Effector CD4-positive, alpha-beta T cell (primary cell): ENCODE data around the gene CHSY3.

Experiments used
- DNase-seq: peaks from one replicate; pipeline ENCODE4 v3.0.0-alpha.2; 2020

CHSY3 gene

DNA sequence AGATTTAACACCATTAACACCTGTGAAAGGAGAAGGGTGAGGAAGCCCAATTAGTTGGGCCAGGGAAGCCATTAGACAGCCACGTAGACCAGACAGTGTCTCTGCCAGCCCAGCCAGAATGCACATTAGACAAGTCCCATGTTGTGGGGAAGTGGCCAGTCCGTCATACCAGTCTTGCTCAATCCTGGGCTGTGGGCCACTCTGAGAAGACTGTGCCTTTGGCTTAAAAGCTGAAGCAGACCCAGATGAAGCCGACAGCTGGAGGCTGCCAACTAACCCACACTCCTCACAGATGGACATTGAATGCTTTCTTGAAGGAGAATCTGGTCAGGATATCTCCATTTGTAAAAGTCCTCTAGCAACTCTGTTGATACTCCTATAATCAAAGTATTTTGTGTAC is 128.5 kb downstream of the CHSY3 start:
- no peak for DNase-seq

- no peak for DNase-seq
These were observed 130.4 kb downstream of the CHSY3 start for GRCh38 chr5:130034566-130035210.

DNA sequence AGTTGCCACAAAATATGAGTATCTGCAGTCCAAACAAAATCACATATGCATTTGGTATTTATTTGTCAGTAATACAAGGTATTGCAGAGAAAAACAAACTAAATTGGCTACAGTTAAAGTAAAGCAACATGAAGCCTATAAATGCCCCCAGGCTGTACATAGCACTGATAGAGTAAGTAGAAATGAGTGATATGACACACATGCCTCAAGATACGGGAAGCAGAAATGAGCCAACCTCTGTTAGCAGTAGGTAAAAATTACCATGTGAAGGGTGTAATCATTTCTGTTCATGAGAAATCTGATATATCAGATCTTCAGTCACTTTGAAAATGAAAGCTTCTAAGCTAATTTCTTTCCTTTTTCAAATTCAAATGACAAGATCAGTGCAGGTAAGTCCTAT is 131.1 kb downstream of the CHSY3 start:
- DNase-seq = no peak

GRCh38 chr5:130037905-130038304 is 133.6 kb downstream of the CHSY3 start:
- no peak for DNase-seq

- no peak for DNase-seq
These were observed 139.6 kb downstream of the CHSY3 start for GRCh38 chr5:130043834-130044233.

DNA sequence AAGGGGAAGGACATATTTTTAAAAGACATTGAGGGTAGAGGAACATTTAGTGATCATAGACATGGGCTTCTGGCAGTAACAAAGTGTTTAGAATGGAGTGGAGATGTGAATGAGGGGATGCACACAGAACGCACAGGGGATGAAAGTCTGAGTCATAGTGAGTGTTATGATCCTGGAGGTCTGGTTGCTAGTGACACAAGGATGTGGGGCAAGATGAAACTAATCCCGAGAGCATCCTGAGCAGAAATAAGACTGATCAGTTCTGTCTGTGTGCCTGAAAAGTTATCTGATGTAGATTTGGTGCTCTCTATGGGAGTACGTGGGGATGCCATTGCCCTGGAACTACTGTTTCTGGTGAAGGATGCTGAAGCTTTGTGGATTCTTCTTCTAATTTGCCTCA is 141.1 kb downstream of the CHSY3 start:
- no peak for DNase-seq

GRCh38 chr5:130050585-130050984 is 146.3 kb downstream of the CHSY3 start:
- no peak for DNase-seq

- DNase-seq = no peak
These were observed 148.5 kb downstream of the CHSY3 start for GRCh38 chr5:130052752-130053151.

- DNase-seq = no peak
These were observed 151.3 kb downstream of the CHSY3 start for GRCh38 chr5:130055572-130055971.

- DNase-seq = no peak
These were observed 157.5 kb downstream of the CHSY3 start for GRCh38 chr5:130061746-130062145.

- DNase-seq = no peak
These were observed 159.3 kb downstream of the CHSY3 start for GRCh38 chr5:130063603-130064002.

GRCh38 chr5:130064484-130064883 is 160.2 kb downstream of the CHSY3 start:
- DNase-seq = no peak

GRCh38 chr5:130065617-130066016 is 161.4 kb downstream of the CHSY3 start:
- DNase-seq = no peak

GRCh38 chr5:130066644-130067043 is 162.4 kb downstream of the CHSY3 start:
- no peak for DNase-seq

GRCh38 chr5:130067364-130067763 is 163.1 kb downstream of the CHSY3 start:
- DNase-seq = no peak

DNA sequence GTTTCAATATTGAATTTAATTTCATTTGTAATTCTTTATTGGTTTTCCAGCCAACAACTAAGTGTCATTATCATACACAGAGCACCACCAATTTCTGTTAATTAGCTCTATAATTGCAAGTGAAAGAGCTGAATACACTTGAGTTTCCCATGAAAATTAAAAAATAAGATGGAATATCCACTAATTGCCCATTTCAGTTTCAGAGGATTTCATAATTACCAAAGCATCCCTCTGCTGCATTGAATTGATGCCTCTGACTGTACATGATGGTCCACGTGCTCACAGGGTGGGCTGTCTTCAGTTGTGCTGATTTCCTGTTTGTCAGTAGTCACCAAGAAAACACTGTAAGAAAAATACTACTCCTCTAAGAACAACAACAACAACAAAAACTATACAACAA is 163.8 kb downstream of the CHSY3 start:
- DNase-seq = no peak

GRCh38 chr5:130068988-130069387 is 164.7 kb downstream of the CHSY3 start:
- DNase-seq = no peak

DNA sequence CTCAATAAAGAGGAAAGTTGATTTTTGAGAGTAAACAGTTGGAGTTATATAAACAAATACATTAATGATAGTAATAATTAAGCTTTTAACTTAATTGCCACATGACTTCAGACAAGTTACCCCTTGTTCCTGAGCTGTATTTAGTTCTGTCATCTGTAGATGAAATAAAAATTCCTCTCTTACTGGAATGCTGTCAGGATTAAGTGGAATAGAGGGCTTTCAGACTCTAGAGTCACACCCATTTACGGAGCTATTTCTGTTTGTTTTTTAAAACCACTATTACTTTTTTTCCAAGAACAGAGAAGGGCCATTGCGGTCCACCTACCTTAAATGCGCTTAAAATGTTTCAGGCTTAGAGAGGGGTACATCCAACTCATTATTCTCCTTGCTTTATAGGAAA is 170.6 kb downstream of the CHSY3 start:
- no peak for DNase-seq

- no peak for DNase-seq
These were observed 172.7 kb downstream of the CHSY3 start for GRCh38 chr5:130077007-130077406.

DNA sequence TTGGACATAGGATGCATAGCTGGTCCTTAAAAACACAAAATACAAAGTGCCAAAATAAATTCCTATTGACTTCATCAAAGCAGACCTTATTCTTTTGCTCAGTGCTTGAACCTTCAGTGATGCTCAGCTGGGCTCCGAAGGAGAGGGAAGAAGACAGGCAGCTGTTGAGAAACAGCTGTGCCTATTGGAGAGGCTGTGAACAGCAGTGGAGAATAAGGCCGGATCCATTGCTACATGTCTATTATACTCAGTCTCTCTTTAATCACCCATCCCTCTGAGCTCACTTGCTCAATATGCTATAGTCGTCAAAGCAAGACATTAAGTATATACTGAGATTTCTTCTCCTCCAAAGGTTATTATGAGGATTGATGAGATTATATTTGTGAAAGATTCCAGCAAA is 174.4 kb downstream of the CHSY3 start:
- DNase-seq = no peak

- DNase-seq = no peak
These were observed 186.5 kb downstream of the CHSY3 start for GRCh38 chr5:130090569-130091270.

GRCh38 chr5:130092991-130093390 is 188.7 kb downstream of the CHSY3 start:
- no peak for DNase-seq

- DNase-seq = no peak
These were observed 192.2 kb downstream of the CHSY3 start for GRCh38 chr5:130096483-130096882.

DNA sequence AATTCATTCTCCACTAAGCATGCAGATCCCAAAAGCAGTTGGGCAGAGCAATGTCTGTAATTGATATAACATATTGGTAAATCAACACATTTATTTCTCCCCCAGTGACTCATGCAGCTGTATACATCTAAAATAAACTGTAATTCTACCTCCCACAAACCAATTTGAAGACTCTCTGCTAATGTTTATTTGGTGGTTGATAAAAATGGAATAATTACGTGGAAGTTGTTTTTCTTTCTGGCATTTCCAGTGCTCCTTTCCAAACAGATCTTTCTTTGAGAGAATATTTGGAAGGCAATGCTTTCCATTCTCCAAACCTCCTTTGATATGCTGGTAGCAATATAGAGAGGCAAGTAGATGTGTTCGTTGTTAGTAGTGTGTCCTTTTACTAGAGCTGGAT is 194.7 kb downstream of the CHSY3 start:
- DNase-seq = no peak

DNA sequence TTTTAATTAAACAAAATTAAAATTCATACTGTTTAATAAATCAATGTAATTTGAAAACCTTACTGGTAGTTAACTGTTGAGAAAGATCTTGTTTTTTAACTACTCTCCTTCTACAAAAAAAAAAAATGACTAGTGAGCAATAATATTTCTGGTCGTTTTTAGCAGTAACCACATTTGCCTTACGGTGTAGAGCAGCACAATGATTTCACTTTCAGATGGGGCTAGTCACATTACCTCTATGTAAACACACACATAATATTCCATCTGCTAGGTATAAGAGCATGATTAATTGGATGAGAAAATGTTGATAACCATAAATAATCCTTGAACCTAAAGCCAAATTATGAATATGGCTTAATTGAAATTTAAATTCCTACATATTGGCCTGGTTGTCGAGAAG is 198.1 kb downstream of the CHSY3 start:
- no peak for DNase-seq
